GM18508 (cell line): ENCODE measurements around the gene GBGT1.
"Not testable (repeated sequence)": the region's sequence is repeated elsewhere in the genome, so short reads cannot be mapped to it uniquely, and the experiment has no call there.

Source experiments
- ATAC-seq: cut with Tn5 transposase; IDR thresholded peaks from one replicate; pipeline ENCODE4 v1.9.1; 2021; ENCODE audit warnings: moderate number of reproducible peaks; ENCODE audit not compliant: insufficient read depth, unreplicated experiment

Gene GBGT1

GRCh38 chr9:133163504-133164172, at the start of gene GBGT1:
Gene GBGT1, minus strand, starts transcription at chr9:133163914. Its CDS starts 1,502 bp downstream, at chr9:133162412.
- ATAC-seq: no peak

- ATAC-seq: no peak
Observed at GRCh38 chr9:133210609-133211008, 46.9 kb upstream of the GBGT1 start.

- no peak for ATAC-seq
Observed at GRCh38 chr9:133210202-133210532, 46.5 kb upstream of the GBGT1 start.

GRCh38 chr9:133209327-133210201, 45.9 kb upstream of the GBGT1 start:
- not testable (repeated sequence) for ATAC-seq

DNA sequence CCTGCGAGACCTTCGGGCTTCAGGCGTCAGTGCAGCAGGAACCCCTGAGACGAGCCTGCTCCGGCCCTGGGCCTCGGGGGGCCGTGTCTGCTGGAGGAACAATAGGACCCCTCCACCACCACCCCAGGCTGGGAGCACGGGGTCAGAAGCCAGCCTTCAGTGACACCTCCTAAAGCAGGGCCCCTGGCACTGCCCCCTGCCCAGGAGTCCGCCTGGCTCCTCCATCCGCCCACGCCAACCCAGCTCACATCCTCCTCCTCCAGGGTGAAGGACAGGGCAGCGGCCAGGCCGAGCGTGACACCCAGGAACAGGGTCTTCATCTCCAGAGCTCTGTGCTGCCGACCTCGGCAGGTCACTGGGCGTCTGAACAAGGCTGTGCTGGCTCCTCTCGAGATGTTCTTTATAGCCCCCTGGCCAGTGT, 45.2 kb upstream of the GBGT1 start, which contains the start of gene OBP2B:
Gene OBP2B (minus strand): TSS at position 371 of the 421 bp plus-strand sequence. CDS start 51 bp downstream, at position 320.
- ATAC-seq: not testable (repeated sequence)

DNA sequence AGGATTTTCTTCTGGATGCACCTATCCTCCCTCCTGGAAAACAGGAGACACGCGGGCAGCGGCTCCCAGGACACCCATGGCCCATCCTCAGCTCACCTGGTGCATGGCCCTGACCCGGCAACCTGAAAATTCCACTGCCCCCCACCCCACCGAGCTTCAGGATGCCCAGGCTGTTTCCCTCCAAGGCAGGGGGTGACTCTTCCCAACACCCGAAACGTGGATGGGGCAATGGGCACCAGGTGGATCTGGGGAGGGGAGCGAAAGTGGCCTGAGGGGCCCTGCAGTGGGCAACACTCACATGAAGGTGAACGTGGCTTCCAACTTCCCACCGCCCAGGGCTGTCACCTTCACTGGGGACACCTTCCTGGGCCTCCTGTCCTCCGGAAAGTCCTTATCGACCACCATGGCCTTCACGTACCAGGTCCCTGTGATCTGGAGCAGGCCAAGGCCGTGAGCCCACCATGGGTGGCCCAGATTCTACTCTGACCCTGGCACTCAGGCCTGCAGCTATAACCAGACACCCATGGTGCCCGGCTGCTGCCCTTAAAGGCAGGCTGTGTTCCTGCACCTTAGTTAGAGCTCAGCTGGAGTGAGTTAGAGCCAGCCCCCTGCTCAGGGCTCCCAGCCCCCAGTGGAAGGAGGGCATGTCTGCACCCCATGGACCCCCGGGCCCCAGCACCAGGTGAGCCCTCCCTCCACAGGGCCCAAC, 44.6 kb upstream of the GBGT1 start:
- ATAC-seq: not testable (repeated sequence)

DNA sequence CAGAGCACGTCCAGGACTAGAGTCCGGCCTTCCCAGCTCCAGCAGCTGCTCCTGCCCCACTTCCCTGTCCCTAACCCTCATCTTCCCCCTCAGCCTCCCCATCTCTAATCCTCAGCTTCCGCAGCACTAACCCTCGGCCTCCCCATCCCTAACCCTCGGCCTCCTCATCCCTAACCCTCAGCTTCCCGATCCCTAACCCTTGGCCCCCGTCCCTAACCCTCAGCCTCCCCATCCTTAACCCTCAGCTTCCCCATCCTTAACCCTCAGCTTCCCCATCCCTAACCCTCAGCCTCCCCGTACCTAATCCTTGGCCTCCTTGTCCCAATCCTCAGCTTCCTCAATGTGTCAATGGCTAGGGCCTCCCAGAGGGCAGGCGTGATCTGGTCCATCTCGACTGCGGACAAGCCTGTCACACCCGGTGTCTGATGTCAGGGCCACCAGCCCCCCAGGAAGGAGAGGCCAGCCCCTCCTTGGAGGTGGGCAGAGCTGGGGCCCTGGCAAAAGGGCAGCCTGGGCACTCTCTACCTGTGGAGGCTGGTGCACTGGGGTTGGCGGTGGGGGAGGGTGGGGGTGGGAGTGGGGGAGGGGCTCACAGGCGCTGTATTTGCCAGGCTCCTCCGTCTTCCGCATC, 43.9 kb upstream of the GBGT1 start:
- ATAC-seq: no peak

DNA sequence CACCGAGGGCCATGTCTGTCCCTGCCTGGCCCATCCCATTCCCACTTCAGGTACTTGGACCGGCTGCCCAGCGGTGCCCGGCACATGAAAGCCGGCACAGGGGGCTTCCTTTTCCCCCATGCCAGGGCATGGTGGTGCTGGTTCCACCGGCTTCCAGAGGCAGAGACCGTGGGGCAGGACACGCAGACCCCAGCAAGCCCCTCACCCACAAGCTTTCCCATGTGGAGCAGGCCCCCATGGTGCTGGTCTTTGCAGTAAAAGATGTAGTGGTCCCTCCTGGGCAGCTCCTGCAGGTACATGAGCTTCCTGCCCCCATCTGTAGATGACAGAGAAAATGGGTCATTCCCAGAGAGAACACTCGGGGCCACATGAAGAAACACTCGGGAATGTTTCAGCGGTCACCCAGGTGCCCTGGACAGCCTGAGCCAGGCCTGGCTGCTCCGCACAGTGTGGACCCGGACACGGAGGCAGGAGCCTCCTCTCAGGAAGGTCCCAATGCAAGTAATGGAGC, 43.4 kb upstream of the GBGT1 start:
- ATAC-seq: no peak

- ATAC-seq: no peak
Observed at GRCh38 chr9:133205996-133206931, 42.5 kb upstream of the GBGT1 start.

- ATAC-seq: not testable (repeated sequence)
Observed at GRCh38 chr9:133205481-133205887, 41.8 kb upstream of the GBGT1 start.

DNA sequence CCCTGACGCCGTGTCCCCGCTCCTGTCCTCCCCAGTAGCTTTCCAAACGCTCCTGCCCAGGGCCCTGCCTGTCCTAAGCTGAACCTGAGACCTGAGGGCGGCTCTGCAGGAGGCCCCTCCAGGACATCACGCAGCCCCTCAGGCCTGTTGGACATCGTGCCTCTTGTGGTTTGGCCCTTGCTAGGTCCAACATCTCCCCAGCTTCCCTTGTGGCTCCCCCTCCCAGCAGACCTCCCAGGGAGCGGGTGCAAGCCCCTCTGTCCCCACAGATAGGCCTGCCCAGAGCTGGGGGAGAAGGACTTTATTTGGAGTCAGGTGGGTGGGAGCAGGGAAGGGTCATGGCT, 41.3 kb upstream of the GBGT1 start:
- ATAC-seq: no peak

GRCh38 chr9:133204335-133204992, 40.8 kb upstream of the GBGT1 start:
- no peak for ATAC-seq

- ATAC-seq: no peak
Observed at GRCh38 chr9:133203506-133204075, 39.9 kb upstream of the GBGT1 start.

- no peak for ATAC-seq
Observed at GRCh38 chr9:133202688-133203453, 39.2 kb upstream of the GBGT1 start.

GRCh38 chr9:133202145-133202513, 38.4 kb upstream of the GBGT1 start:
- ATAC-seq: no peak

- ATAC-seq: no peak
Observed at GRCh38 chr9:133201424-133202144, 37.9 kb upstream of the GBGT1 start.

DNA sequence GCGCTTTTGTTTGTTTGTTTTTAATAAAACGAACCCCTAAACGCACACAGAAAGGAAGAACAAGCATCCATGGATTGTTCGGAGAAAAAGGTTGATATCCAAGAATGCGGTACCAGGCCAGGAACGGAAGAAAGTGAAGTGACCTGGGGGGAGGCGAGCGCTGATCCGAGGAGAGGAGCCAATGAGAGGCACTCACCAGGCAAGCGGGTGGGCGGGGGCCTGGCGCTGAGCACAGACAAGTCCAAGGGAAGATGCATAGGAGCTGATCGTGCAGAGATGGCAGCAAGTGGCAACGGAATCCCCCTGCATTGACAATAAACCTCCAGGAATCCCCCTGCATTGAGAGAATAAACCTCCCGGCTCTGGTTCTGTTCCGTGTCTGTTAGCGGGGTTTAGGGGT, 36.9 kb upstream of the GBGT1 start:
- ATAC-seq: no peak
